ENCODE data around the gene C2CD5. TPM values are rescaled to one million over a fixed set of nuclear protein-coding genes. Genes with fewer than 3 reads are reported as not detected.
A peak's percentile ranks its signal among the peaks of the same experiment; 100 is the strongest.

C2CD5 gene
- total RNA-seq, 1 donor from 2014 or later: 35.5 TPM

DNA sequence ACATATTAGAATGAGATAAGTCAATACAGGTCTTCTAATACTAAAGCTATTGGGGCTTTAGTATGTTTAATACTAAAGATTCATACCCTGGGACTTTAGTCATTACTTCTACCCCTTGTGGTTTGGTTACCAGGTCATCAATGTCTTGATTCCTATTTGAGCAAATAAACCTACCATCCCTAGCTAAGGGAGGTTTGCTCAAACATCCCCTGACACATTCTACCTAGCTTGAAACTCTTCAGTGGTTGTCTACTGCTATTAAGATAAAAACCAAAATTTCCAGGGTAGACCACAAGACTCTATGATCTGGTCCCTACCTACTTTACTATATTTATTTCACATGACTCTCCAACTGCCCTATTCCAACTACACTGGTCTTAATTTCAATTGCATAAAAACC, 7.3 kb upstream of the C2CD5 start:
- H3K4me3 Mint-ChIP-seq: no peak overlapping the region
- no peaks in the 10 kb centered on the region for H3K4me1 Mint-ChIP-seq (ENCODE audit: low read depth)

DNA sequence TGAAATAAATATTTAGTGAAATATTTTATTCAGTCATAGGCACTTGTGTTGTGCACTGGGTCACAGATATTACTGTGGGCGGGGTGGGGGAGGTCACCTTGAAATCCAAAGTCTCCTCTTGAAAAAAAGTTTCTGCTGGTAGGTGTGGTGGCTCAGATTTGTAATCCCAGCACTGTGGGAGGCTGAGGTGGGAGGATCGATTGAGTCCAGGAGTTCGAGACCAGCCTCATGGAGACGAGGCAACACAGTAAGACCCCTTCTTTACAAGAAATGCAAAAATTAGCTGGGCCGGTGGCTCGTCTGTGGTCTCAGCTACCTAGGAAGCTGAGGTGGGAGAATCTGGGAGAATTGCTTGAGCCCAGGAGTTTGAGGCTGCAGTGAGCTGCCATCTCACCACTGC, 913 bp upstream of the C2CD5 start:
- Mint-ChIP-seq H3K36me3 (ENCODE audit: low read depth) (peaks cover 18% of the 10 kb centered on the region), H3K27me3 (ENCODE audit: insufficient read depth) (peaks cover 14% of the 10 kb centered on the region), H3K4me1 (ENCODE audit: low read depth) (peaks cover 33% of the 10 kb centered on the region), H3K27ac (no peak overlapping the region), H3K4me3 (peak overlapping the region; percentile 71), H3K9me3 (no peaks in the 10 kb centered on the region)
- no peak for DNase-seq (ENCODE audit: low spot score)
- intact Hi-C loops (cut with micrococcal nuclease): loop anchor here (2.0 to 10.0 kb wide), 3 partner anchors 210 to 1070 kb away; partner anchors contain the start of genes CMAS and ST8SIA1

More for the DNA sequence above, 7.3 kb upstream of the C2CD5 start:
- H3K27me3 Mint-ChIP-seq (ENCODE audit: insufficient read depth): peaks cover 26% of the 10 kb centered on the region
- peaks cover 10% of the 10 kb centered on the region for H3K9me3 Mint-ChIP-seq
- intact Hi-C loops (cut with micrococcal nuclease): no loop called here
- peaks cover 6% of the 10 kb centered on the region for H3K36me3 Mint-ChIP-seq (ENCODE audit: low read depth)
- DNase-seq (ENCODE audit: low spot score): no peak
- no peak overlapping the region for H3K27ac Mint-ChIP-seq

DNA sequence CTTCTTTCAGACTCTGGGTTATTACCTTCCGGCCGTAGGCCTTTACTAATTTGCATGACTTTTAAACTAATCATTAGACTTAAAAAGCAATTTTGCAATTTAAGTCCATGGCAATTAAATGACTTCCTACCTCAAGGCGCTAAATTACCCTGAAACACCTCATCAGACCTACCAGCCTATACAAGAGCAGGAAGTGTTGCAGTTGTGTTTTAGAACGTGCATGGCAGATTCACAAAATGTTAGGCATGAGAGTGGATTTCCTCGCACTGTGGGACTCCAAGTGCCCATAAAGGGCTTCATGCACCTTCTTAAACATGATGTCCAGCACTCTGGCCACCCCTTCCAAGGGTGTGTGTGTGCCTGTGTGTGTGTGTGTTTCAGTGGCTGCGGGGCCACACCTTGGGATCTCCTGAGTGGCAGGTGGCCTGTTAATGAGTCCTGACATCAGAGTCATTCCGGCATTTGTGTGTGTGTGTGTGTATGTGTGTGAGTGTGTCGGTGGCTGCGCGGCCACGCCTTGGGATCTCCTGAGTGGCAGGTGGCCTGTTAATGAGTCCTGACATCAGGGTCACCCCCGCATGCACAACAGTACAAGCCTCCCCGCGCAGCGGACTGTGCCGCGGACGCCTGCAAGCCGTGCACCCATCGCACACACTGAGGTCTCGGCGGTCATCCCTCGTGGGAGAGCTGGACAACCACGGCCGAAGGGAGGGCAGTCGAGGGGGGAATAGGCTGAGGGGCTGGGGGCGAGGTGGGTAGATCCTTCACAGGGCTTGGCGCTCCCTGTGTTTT, 900 bp downstream of the C2CD5 start:
- H3K4me3 Mint-ChIP-seq: peak overlapping the region; percentile 94
- peak; percentile 41 for DNase-seq (ENCODE audit: low spot score)
- intact Hi-C loops (cut with micrococcal nuclease): loop anchor here (1.0 to 10.0 kb wide), 7 partner anchors 12 to 1069 kb away; partner anchors contain the start of genes CMAS, ETNK1, LDHB and ST8SIA1
- H3K36me3 Mint-ChIP-seq (ENCODE audit: low read depth): peaks cover 31% of the 10 kb centered on the region
- H3K9me3 Mint-ChIP-seq: no peaks in the 10 kb centered on the region
- H3K27ac Mint-ChIP-seq: peak overlapping the region; percentile 96
- peaks cover 14% of the 10 kb centered on the region for H3K27me3 Mint-ChIP-seq (ENCODE audit: insufficient read depth)
- peaks cover 44% of the 10 kb centered on the region for H3K4me1 Mint-ChIP-seq (ENCODE audit: low read depth)

DNA sequence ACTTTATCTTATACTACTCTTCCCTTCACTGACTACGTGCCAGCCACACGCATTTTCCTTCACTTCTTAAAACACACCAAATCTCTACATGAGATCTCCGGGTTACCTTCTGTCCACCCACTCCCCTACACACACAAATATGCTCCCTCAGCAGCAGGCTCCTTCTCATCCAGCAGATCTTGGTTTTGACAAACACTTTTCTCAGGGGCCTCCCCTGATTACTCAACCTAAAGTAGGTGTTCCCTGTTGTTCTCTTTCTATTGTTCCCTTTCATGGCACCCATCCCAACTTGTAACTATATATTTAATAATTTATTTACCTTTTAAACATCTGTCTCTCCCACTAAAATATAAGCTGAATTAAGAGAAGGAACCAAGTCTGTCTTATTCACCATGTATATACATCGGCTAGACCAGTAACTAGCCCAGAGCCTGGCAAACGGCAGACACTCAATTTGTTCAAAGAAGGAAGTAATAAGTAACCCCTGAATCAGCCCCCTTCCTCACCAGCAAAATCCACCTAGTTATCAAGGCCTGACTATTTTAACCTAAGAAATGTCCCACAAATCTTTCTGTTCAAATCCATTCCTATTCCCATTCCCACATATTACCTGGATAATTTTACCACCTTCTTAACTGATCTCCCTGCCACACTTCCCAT, 2.7 kb downstream of the C2CD5 start:
- H3K4me1 Mint-ChIP-seq (ENCODE audit: low read depth): peaks cover 56% of the 10 kb centered on the region
- H3K27ac Mint-ChIP-seq: peak overlapping the region; percentile 36
- H3K36me3 Mint-ChIP-seq (ENCODE audit: low read depth): peaks cover 34% of the 10 kb centered on the region
- peak overlapping the region; percentile 20 for H3K4me3 Mint-ChIP-seq
- intact Hi-C loops (cut with micrococcal nuclease): loop anchor here (5.0 to 10.0 kb wide), 3 partner anchors 207 to 1067 kb away; partner anchors contain the start of genes LDHB and ST8SIA1
- peaks cover 8% of the 10 kb centered on the region for H3K27me3 Mint-ChIP-seq (ENCODE audit: insufficient read depth)
- no peaks in the 10 kb centered on the region for H3K9me3 Mint-ChIP-seq
- no peak for DNase-seq (ENCODE audit: low spot score)

DNA sequence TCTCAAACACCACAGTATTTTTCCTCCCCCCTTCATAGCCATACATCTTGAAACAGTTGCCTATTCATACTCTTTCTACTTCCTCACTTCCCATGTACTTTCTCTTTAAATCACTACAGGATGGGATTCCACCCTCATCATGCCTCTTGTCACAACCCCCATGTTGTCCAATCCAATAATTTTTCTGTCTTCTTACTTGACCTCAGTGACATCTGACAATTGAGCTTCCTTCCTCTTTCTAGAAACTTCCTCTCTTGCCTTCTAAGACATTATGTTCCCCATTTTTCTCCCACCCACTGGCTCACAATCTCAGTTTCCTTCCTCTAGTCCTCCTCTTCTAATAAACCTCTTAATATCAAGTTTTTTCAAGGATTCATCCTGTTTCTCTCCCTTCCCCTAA, 5.3 kb downstream of the C2CD5 start:
- Mint-ChIP-seq H3K27me3 (ENCODE audit: insufficient read depth) (no peaks in the 10 kb centered on the region), H3K9me3 (no peaks in the 10 kb centered on the region), H3K4me1 (ENCODE audit: low read depth) (peaks cover 66% of the 10 kb centered on the region), H3K27ac (no peak overlapping the region), H3K4me3 (no peak overlapping the region), H3K36me3 (ENCODE audit: low read depth) (peaks cover 38% of the 10 kb centered on the region)
- DNase-seq (ENCODE audit: low spot score): no peak
- intact Hi-C loops (cut with micrococcal nuclease): no loop called here

DNA sequence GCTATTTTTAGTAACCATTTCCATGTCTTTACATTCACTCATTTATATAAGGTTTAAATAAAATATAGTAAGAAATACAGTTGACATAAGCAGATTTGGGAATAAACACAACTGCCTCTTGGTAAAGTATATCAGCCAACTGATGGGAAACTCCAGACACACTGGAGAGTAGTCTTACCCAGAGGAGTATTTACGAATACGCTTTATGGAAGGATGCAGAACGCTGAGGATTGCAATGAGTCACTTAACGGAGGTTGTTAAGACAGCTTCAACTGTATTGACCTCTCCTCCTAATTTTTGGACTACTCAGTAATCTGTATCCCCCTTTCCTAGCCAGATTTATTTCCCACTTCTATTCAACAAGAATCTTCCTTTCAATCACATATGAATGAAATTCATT, 6.0 kb downstream of the C2CD5 start:
- no peak overlapping the region for H3K4me3 Mint-ChIP-seq
- intact Hi-C loops (cut with micrococcal nuclease): no loop called here
- no peaks in the 10 kb centered on the region for H3K27me3 Mint-ChIP-seq (ENCODE audit: insufficient read depth)
- no peak for DNase-seq (ENCODE audit: low spot score)
- H3K27ac Mint-ChIP-seq: no peak overlapping the region
- H3K36me3 Mint-ChIP-seq (ENCODE audit: low read depth): peaks cover 41% of the 10 kb centered on the region
- H3K4me1 Mint-ChIP-seq (ENCODE audit: low read depth): peaks cover 65% of the 10 kb centered on the region
- H3K9me3 Mint-ChIP-seq: no peaks in the 10 kb centered on the region

DNA sequence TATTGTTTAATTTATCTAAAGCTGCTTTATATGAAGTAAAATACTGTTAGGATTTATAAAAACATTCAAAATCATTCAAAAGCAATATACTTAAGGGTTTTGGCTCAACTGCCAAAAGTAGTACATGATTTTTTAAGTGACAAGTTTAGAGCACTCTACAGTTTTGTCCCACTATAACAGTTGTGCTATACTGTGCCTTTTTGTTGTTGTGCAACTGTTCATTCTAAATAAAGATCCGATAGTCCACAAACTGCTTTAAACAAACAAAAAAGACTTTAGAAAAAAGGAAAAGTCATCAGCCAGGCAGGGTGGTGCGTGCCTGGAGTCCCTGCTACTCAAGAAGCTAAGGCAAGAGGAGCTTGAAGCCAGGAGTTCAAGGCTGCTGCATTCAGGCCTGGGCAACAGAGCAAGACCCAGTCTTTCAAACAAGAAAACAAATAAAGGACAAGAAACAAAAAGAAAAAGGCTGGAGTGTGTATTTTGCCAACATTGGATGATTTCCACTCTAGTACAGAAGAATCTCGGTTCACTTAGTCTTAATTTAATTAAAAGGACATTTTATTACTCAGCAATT, 7.3 kb downstream of the C2CD5 start:
- Mint-ChIP-seq H3K9me3 (no peaks in the 10 kb centered on the region), H3K4me1 (ENCODE audit: low read depth) (peaks cover 59% of the 10 kb centered on the region), H3K4me3 (no peak overlapping the region), H3K27me3 (ENCODE audit: insufficient read depth) (no peaks in the 10 kb centered on the region), H3K27ac (no peak overlapping the region), H3K36me3 (ENCODE audit: low read depth) (peaks cover 44% of the 10 kb centered on the region)
- no peak for DNase-seq (ENCODE audit: low spot score)
- intact Hi-C loops (cut with micrococcal nuclease): no loop called here

DNA sequence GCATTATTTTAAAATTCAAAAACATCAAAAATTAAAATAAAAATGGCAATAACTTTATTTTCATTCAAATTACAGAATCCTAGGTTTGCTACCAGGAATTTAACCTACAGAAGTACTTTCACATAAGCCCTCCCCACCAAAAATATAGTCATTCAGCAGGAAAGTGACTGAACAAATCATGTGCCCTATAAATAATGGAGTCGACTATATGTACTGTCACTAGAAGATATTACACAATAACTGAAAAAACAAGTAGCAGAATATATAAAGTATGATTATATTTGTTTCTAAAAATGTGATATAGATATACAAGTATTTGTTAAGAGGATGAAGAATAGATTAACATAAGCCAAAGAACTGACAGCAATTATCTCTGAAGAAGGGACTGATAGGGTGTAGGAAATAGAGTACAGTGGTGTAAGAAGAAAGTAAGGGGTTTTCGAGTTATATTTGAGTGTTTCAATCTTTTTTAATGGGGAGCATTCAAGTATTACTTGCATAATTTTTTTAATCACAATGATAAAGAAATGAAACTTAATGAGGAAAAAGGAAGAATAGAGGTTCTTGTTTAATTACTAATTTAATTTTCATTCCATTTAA, 7.9 kb downstream of the C2CD5 start:
- no peak overlapping the region for H3K27ac Mint-ChIP-seq
- peaks cover 53% of the 10 kb centered on the region for H3K4me1 Mint-ChIP-seq (ENCODE audit: low read depth)
- peaks cover 45% of the 10 kb centered on the region for H3K36me3 Mint-ChIP-seq (ENCODE audit: low read depth)
- no peaks in the 10 kb centered on the region for H3K9me3 Mint-ChIP-seq
- DNase-seq (ENCODE audit: low spot score): no peak
- intact Hi-C loops (cut with micrococcal nuclease): no loop called here
- no peaks in the 10 kb centered on the region for H3K27me3 Mint-ChIP-seq (ENCODE audit: insufficient read depth)
- no peak overlapping the region for H3K4me3 Mint-ChIP-seq

DNA sequence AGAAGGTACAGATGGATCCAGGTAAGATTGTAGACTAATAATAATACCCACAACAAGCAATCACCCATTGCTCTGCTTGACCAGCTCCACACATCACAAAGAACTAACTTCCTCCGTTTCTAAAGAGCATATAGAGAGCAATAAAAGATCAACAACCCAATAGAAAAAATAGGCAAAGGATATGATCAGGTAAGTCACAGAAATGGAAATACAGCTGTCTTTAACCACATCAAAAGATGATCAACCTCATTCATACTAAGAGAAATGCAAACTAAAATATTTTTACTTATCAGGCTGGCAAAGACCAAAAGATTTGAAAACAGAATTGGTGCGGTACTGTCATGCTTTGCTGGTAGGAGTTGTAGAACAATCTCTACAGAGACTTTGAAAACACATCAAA, 8.9 kb downstream of the C2CD5 start:
- Mint-ChIP-seq H3K9me3 (no peaks in the 10 kb centered on the region), H3K36me3 (ENCODE audit: low read depth) (peaks cover 45% of the 10 kb centered on the region), H3K27me3 (ENCODE audit: insufficient read depth) (no peaks in the 10 kb centered on the region), H3K4me1 (ENCODE audit: low read depth) (peaks cover 47% of the 10 kb centered on the region), H3K27ac (no peak overlapping the region), H3K4me3 (no peak overlapping the region)
- intact Hi-C loops (cut with micrococcal nuclease): no loop called here
- DNase-seq (ENCODE audit: low spot score): no peak

DNA sequence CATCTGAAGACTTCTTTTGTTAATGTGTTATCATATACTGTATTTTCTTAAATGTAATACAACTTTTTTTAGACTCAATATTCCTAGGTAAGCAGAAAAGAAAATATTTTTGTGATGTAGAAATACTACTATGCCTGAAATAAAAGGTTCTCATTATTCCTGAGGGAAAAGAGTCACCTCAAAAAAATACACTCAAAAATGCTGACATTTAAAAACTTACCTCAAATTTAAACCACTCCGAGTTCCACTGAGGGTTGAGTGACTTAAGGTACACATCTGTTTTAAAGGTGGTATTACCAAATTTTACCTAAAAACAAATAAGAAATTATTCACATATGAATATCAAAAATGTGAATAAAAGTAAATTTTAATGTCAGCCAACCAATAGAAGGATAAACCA, 9.3 kb downstream of the C2CD5 start:
- Mint-ChIP-seq H3K4me1 (ENCODE audit: low read depth) (peaks cover 47% of the 10 kb centered on the region), H3K27me3 (ENCODE audit: insufficient read depth) (no peaks in the 10 kb centered on the region), H3K9me3 (no peaks in the 10 kb centered on the region), H3K27ac (no peak overlapping the region), H3K4me3 (no peak overlapping the region), H3K36me3 (ENCODE audit: low read depth) (peaks cover 44% of the 10 kb centered on the region)
- DNase-seq (ENCODE audit: low spot score): no peak
- intact Hi-C loops (cut with micrococcal nuclease): no loop called here

DNA sequence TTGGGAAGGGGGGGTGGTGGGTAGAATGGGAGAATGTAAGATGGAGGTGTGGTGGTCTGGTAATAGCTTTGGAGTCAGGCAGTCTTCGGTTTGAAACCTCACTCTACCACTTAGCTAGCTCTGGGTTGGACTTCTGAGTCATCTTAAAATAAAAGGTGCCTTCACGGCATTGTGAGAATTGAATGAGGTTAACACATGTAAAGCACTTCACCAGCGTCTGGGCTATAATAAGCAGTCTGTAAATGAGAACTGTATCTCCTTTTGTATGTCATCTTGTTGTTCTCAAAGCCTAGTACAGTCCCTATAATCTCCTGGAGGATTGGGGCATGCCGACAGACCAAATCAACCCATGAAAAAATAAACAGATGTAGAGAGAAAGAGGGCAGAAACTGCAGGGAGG, 11.2 kb downstream of the C2CD5 start:
- no peak overlapping the region for H3K27ac Mint-ChIP-seq
- no peaks in the 10 kb centered on the region for H3K9me3 Mint-ChIP-seq
- intact Hi-C loops (cut with micrococcal nuclease): no loop called here
- DNase-seq (ENCODE audit: low spot score): no peak
- peaks cover 36% of the 10 kb centered on the region for H3K36me3 Mint-ChIP-seq (ENCODE audit: low read depth)
- peaks cover 39% of the 10 kb centered on the region for H3K4me1 Mint-ChIP-seq (ENCODE audit: low read depth)
- H3K4me3 Mint-ChIP-seq: no peak overlapping the region
- H3K27me3 Mint-ChIP-seq (ENCODE audit: insufficient read depth): no peaks in the 10 kb centered on the region

DNA sequence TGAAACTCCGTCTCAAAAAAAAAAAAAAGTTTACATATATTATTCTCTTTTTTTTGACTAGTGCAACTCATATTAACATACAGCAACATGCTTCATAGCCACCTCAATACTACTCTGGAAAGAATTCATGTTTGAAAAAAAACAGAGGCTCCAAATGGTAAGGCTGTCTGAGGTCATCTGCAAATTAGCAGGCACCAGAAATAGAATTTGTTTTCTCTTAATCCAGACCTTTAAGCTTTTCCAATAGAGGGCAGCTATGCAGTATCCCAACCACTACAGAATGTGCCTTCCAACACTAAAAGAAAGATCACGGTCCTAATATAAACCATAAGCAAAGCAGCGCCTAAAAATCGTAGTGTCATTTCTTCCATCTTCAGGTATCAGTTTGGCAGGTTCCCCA, 12.0 kb downstream of the C2CD5 start:
- Mint-ChIP-seq H3K36me3 (ENCODE audit: low read depth) (peaks cover 35% of the 10 kb centered on the region), H3K27ac (no peak overlapping the region), H3K9me3 (no peaks in the 10 kb centered on the region), H3K4me3 (no peak overlapping the region), H3K27me3 (ENCODE audit: insufficient read depth) (no peaks in the 10 kb centered on the region), H3K4me1 (ENCODE audit: low read depth) (peaks cover 33% of the 10 kb centered on the region)
- DNase-seq (ENCODE audit: low spot score): no peak
- intact Hi-C loops (cut with micrococcal nuclease): no loop called here

DNA sequence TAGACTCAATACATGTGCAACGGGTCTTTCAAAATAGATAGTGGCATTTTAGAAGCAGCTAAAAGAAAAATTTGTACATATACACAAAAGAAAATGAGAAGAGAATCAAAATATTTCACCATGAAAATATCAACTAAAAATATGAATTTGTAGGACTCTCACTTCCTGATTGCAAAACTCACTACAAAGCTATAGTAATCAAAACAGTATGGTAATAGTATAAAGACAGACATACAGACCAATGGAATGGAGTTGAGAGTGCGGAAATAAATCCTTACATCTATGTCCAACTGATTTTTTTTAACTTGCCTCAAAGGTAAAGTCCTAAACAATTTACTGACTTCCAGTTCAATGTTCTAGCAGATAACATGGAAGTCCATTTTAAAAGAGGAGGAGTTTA, 13.1 kb downstream of the C2CD5 start:
- Mint-ChIP-seq H3K27ac (no peak overlapping the region), H3K4me3 (no peak overlapping the region), H3K4me1 (ENCODE audit: low read depth) (peaks cover 25% of the 10 kb centered on the region), H3K27me3 (ENCODE audit: insufficient read depth) (no peaks in the 10 kb centered on the region), H3K36me3 (ENCODE audit: low read depth) (peaks cover 33% of the 10 kb centered on the region), H3K9me3 (no peaks in the 10 kb centered on the region)
- no peak for DNase-seq (ENCODE audit: low spot score)
- intact Hi-C loops (cut with micrococcal nuclease): loop anchor here (1.0 kb wide), 1 partner anchor 12 kb away; no protein-coding TSS in a partner anchor

Measured in activated T-helper 1 cell treated with anti-CD3 and anti-CD28 coated beads, Interleukin-12 subunit alpha, Interleukin-12 subunit beta, Interleukin-2, Interleukin-4 antibody, amounts not matched to agents 30 ng/mL and 10 ng/mL and 1 ng/mL, durations not matched to agents 14 hours and 24 hours and 36 hours (primary cell).